Stomach (tissue), 4 donors: ENCODE results near the gene REXO1.

Source experiments
- EP300 ChIP-seq: sonication (generic); formaldehyde crosslinking; IDR thresholded peaks from one replicate; pipeline ENCODE4 v1.6.1; 2017; ENCODE audit warnings: antibody characterized with exemption
- POLR2A ChIP-seq, 4 donors: fragments of 450-650 bp; IDR thresholded peaks; one replicate each; pipeline ENCODE4 v1.6.1; 2016; ENCODE audit warnings: antibody characterized with exemption in 4 of 4, control low read depth in 2 of 4, mild to moderate bottlenecking in 1 of 4, moderate library complexity in 1 of 4

- TF ChIP-seq EP300 (no peak), POLR2A (IDR thresholded peaks at IDR 0.05) (no peak)
Observed at GRCh38 chr19:1774989-1775772, 73.1 kb downstream of the REXO1 start.
